HG02763 (cell line): ENCODE data around the gene FYB1.
"Not testable (repeated sequence)": the region's sequence is repeated elsewhere in the genome, so short reads cannot be mapped to it uniquely, and the experiment has no call there.

Experiments
- ATAC-seq: cut with Tn5 transposase; IDR thresholded peaks from one replicate; pipeline ENCODE4 v1.9.1; 2021; ENCODE audit warnings: mild to moderate bottlenecking, moderate library complexity; ENCODE audit not compliant: unreplicated experiment

Gene FYB1

GRCh38 chr5:39189292-39189955, 29.9 kb downstream of the FYB1 start:
- no peak for ATAC-seq

- no peak for ATAC-seq
These were observed 31.3 kb downstream of the FYB1 start for GRCh38 chr5:39187831-39188731.

- no peak for ATAC-seq
These were observed 32.4 kb downstream of the FYB1 start for GRCh38 chr5:39186722-39187539.

GRCh38 chr5:39186289-39186688, 33.1 kb downstream of the FYB1 start:
- ATAC-seq = no peak

GRCh38 chr5:39185761-39186160, 33.6 kb downstream of the FYB1 start:
- no peak for ATAC-seq

GRCh38 chr5:39179561-39179960, 39.8 kb downstream of the FYB1 start:
- ATAC-seq = not testable (repeated sequence)

- no peak for ATAC-seq
These were observed 40.5 kb downstream of the FYB1 start for GRCh38 chr5:39178861-39179260.

- no peak for ATAC-seq
These were observed 41.2 kb downstream of the FYB1 start for GRCh38 chr5:39178171-39178570.

GRCh38 chr5:39177631-39177964, 41.8 kb downstream of the FYB1 start:
- no peak for ATAC-seq

- ATAC-seq = peak; percentile 49
These were observed 42.4 kb downstream of the FYB1 start for GRCh38 chr5:39176759-39177630.

GRCh38 chr5:39175273-39175955, 43.9 kb downstream of the FYB1 start:
- no peak for ATAC-seq

- no peak for ATAC-seq
These were observed 46.3 kb downstream of the FYB1 start for GRCh38 chr5:39173069-39173468.

GRCh38 chr5:39172593-39172992, 46.8 kb downstream of the FYB1 start:
- ATAC-seq = no peak

- no peak for ATAC-seq
These were observed 47.7 kb downstream of the FYB1 start for GRCh38 chr5:39171647-39172046.

GRCh38 chr5:39169081-39169480, 50.3 kb downstream of the FYB1 start:
- ATAC-seq = no peak

GRCh38 chr5:39167972-39168342, 51.4 kb downstream of the FYB1 start:
- no peak for ATAC-seq

GRCh38 chr5:39167141-39167971, 52.0 kb downstream of the FYB1 start:
- no peak for ATAC-seq

GRCh38 chr5:39164529-39165402, 54.6 kb downstream of the FYB1 start:
- peak; percentile 42 for ATAC-seq
